Regular cardiac myocyte (primary cell): ENCODE results near the gene THOC5. TPM values are rescaled to one million over a fixed set of nuclear protein-coding genes. Genes with fewer than 3 reads are reported as not detected.

Source experiments
- total RNA-seq: library from RNA; depleted of rRNA; stranded (reverse); fragments of >200 nt; gene quantifications from 2 replicates; pipeline ENCODE4 v1.2.3, GENCODE V29; 2014

Gene THOC5
- 47.1 and 51.6 TPM in 2 replicates for total RNA-seq

GRCh38 chr22:29553351-29554224 is at the start of gene THOC5:
Gene THOC5, minus strand, starts transcription at chr22:29553757. Its CDS starts 4,610 bp downstream, at chr22:29549147.

GRCh38 chr22:29479417-29480261 is 73.9 kb downstream of the THOC5 start, which contains the start of gene NEFH:
Gene NEFH, plus strand, starts transcription at chr22:29480218. Its CDS starts 45 bp downstream, at chr22:29480263.

Other genes starting within 250 kb of the THOC5 start
- 7.6 and 12.5 TPM in 2 replicates for gene GAS2L1, start 247.1 kb downstream of the THOC5 start, total RNA-seq
- gene RASL10A, start 238.1 kb downstream of the THOC5 start, total RNA-seq, result not detected in 2 replicates
- 39.7 and 67.7 TPM in 2 replicates for gene AP1B1, start 165.2 kb downstream of the THOC5 start, total RNA-seq
- not detected in 2 replicates for gene RFPL1, start 115.2 kb downstream of the THOC5 start, total RNA-seq
- under 0.01 and 1.7 TPM in 2 replicates for gene NEFH, start 73.5 kb downstream of the THOC5 start, total RNA-seq
- gene NIPSNAP1, start 27.4 kb upstream of the THOC5 start, total RNA-seq, result 42.6 and 52.1 TPM in 2 replicates
- gene NF2, start 49.9 kb upstream of the THOC5 start, total RNA-seq, result 68.2 and 129 TPM in 2 replicates
- gene CABP7, start 166.2 kb upstream of the THOC5 start, total RNA-seq, result not detected in 2 replicates
- 20.9 and 22.0 TPM in 2 replicates for gene ZMAT5, start 213.2 kb upstream of the THOC5 start, total RNA-seq
- gene UQCR10, start 213.6 kb upstream of the THOC5 start, total RNA-seq, result 68.5 and 77.5 TPM in 2 replicates